ENCODE data around the gene UBA52. TPM values are rescaled to one million over a fixed set of nuclear protein-coding genes. Genes with fewer than 3 reads are reported as not detected.

The UBA52 gene
- total and polyA plus RNA-seq, 12 donors: 634 to 1,276 (median 727) TPM

DNA sequence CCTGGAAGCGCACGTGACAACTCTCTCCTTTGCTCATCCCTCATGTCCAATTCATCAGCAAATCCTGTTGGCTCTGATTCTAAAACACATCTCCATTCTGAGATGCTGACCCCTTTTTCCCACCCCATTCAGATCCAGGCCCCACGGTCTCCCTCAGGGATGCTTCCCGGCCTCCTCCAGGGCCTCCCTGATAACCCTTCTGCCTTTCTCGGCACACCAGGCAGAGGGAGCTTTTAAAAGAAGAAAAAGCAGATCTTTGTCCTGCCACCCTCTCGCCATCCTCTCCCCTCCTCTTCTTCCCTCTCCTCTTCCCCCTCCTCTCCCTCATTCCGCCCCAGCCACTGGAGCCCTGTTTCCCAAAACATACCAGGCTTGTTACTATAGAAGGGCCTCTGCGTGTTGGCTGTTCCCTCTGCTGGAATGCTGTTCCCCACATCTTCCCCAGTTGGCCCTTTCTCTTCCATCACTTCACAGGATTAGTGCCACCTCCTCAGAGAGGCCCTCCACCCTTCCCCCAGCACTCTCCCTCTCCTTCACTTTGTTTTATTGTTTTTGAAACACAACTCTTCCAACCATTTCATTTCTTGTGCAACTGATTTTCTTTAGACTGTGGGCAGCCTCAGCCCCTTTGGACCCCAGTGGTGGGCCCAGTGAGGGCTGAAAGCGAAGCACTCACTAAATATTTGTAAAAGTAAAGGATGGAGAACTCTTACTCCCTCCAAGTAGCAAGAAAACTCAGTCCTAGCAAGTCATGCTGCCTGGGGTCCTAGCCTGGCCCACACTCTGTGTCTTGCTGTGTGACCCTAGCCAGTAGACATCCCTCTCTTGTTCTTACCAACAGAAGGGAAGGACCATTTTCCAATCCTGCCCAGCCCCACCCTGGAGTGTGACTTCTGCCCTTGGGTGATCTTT is 37.4 kb downstream of the UBA52 start:
- Histone ChIP-seq H3K27ac (no peak overlapping the region), H3K27me3 (peaks cover 48 to 96% (median 96%) of the 10 kb centered on the region in 7 donors), H3K4me1 (peaks cover 21 to 66% (median 41%) of the 10 kb centered on the region in 9 donors), H3K9me3 (no peaks in the 10 kb centered on the region), H3K4me3 (no peak overlapping the region), H3K36me3 (no peaks in the 10 kb centered on the region)
- intact Hi-C loops (cut with DNase I): loop anchor here in 3 of 10 donors (5.0 to 10.0 kb wide), 3 partner anchors 48 to 236 kb away; no protein-coding TSS in a partner anchor
- DNase-seq (no peak), ATAC-seq (no peak)
- TF ChIP-seq CTCF (IDR thresholded peaks at IDR 0.05): no peak
- 46 to 54% methylated on average over 9 of the region's 9 CpGs for WGBS, 2 donors

GRCh38 chr19:18609717-18610051 is 38.0 kb downstream of the UBA52 start:
- no peak for DNase-seq
- TF ChIP-seq CTCF (IDR thresholded peaks at IDR 0.05): no peak
- H3K4me1 ChIP-seq: peaks cover 19 to 60% (median 40%) of the 10 kb centered on the region in 9 donors
- WGBS, 2 donors: 32 to 44% methylated on average over 2 of the region's 2 CpGs
- no peak overlapping the region for H3K4me3 ChIP-seq
- H3K36me3 ChIP-seq: no peaks in the 10 kb centered on the region
- ATAC-seq: no peak
- H3K27me3 ChIP-seq: peaks cover 49 to 96% (median 96%) of the 10 kb centered on the region in 7 donors
- intact Hi-C loops (cut with DNase I): loop anchor here in 3 of 10 donors (5.0 to 10.0 kb wide), 3 partner anchors 48 to 235 kb away; no protein-coding TSS in a partner anchor
- H3K27ac ChIP-seq: no peak overlapping the region
- H3K9me3 ChIP-seq: no peaks in the 10 kb centered on the region

DNA sequence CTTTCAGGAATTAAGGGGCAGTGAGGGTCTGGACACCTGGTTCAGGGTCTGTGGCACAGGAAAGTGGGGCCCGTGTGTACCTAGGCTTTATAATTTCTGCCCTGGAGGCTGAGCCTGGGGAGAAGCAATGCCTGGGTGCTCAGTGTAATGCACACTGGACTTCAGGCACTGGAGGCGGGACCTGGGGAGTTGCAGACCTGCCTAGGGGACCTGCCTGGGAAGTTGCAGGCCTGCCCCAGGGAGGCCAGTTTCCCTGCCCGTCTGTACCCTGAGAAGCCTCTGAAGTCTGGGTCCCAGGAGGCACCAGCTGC is 38.5 kb downstream of the UBA52 start:
- Histone ChIP-seq H3K36me3 (no peaks in the 10 kb centered on the region), H3K4me1 (peaks cover 19 to 58% (median 39%) of the 10 kb centered on the region in 9 donors), H3K4me3 (no peak overlapping the region), H3K27ac (no peak overlapping the region), H3K9me3 (no peaks in the 10 kb centered on the region), H3K27me3 (peaks cover 48 to 96% (median 95%) of the 10 kb centered on the region in 7 donors)
- no peak for TF ChIP-seq CTCF (IDR thresholded peaks at IDR 0.05)
- ATAC-seq (no peak), DNase-seq (no peak)
- intact Hi-C loops (cut with DNase I): no loop called here
- 36 to 43% methylated on average over 3 of the region's 3 CpGs for WGBS, 2 donors

GRCh38 chr19:18610556-18611326 is 39.1 kb downstream of the UBA52 start:
- no peak for ATAC-seq
- TF ChIP-seq CTCF (IDR thresholded peaks at IDR 0.05): no peak
- intact Hi-C loops (cut with DNase I): no loop called here
- no peaks in the 10 kb centered on the region for H3K36me3 ChIP-seq
- H3K9me3 ChIP-seq: no peaks in the 10 kb centered on the region
- H3K4me3 ChIP-seq: peak overlapping the region in 1 of 10 donors; percentile 4
- no peak for DNase-seq
- H3K27ac ChIP-seq: no peak overlapping the region
- peaks cover 19 to 52% (median 38%) of the 10 kb centered on the region in 9 donors for H3K4me1 ChIP-seq
- H3K27me3 ChIP-seq: peaks cover 43 to 96% (median 95%) of the 10 kb centered on the region in 7 donors
- 8% methylated on average over 38 to 45 of the region's 45 CpGs for WGBS, 2 donors

All from heart right ventricle (tissue), 16 donors.